SH-SY5Y (cell line): ENCODE measurements around the gene XYLT2.

Experiments used
- GATA2 ChIP-seq: IDR thresholded peaks from 2 replicates; pipeline ENCODE4 v1.6.1; 2011; ENCODE audit warnings: mild to moderate bottlenecking, low read depth, low read length
- GATA3 ChIP-seq: IDR thresholded peaks from 2 replicates; pipeline ENCODE4 v1.6.1; 2011; ENCODE audit warnings: low read depth, mild to moderate bottlenecking, low read length, moderate library complexity

DNA sequence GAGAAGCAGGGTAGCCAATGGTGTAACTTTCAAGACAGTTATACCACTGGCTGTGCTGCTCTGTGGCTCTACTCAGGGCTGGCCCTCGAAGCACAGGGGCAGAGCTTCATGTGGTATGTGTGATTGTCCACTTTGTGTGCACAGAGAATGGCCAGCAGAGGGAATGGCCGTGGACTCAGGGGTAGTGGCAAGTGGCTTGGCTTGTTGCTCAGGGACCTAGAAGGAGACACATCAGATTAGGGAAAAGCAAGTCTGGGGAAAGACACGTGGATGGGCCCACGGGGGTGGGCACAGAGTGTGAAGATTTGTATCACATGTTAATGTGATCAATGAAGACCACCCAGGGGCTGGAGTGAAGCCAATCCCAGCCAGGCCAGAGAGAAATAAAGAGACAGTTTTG, 20.0 kb upstream of the XYLT2 start:
- no peak for TF ChIP-seq GATA3
- TF ChIP-seq GATA2, result no peak
